DMS153 treated with DMSO at 0.1 percent for 48 hours (cell line): ENCODE measurements around the gene COG5.
"Not testable (repeated sequence)": the region's sequence is repeated elsewhere in the genome, so short reads cannot be mapped to it uniquely, and the experiment has no call there.

Source experiments
- DNase-seq: peaks from one replicate; lab custom pipeline; 2025; ENCODE audit not compliant: unreplicated experiment; lab: John Stamatoyannopoulos, UW

The COG5 gene

GRCh38 chr7:107234436-107234835 is 329.3 kb downstream of the COG5 start:
- DNase-seq = no peak

- no peak for DNase-seq
Observed at GRCh38 chr7:107233981-107234380, 329.7 kb downstream of the COG5 start.

- DNase-seq = no peak
Observed at GRCh38 chr7:107233174-107233573, 330.5 kb downstream of the COG5 start.

- DNase-seq = no peak
Observed at GRCh38 chr7:107232568-107233090, 331.1 kb downstream of the COG5 start.

- DNase-seq = no peak
Observed at GRCh38 chr7:107230334-107230733, 333.4 kb downstream of the COG5 start.

- no peak for DNase-seq
Observed at GRCh38 chr7:107228291-107228690, 335.4 kb downstream of the COG5 start.

GRCh38 chr7:107224374-107225223 is 339.1 kb downstream of the COG5 start:
- DNase-seq = no peak

GRCh38 chr7:107220806-107221205 is 342.9 kb downstream of the COG5 start:
- DNase-seq = not testable (repeated sequence)

- DNase-seq = no peak
Observed at GRCh38 chr7:107220356-107220755, 343.4 kb downstream of the COG5 start.

- no peak for DNase-seq
Observed at GRCh38 chr7:107219563-107220244, 344.0 kb downstream of the COG5 start.

- DNase-seq = no peak
Observed at GRCh38 chr7:107213945-107214344, 349.8 kb downstream of the COG5 start.

GRCh38 chr7:107213193-107213788 is 350.4 kb downstream of the COG5 start:
- DNase-seq = no peak

GRCh38 chr7:107212725-107213124 is 351.0 kb downstream of the COG5 start:
- DNase-seq = no peak

- no peak for DNase-seq
Observed at GRCh38 chr7:107210400-107210799, 353.3 kb downstream of the COG5 start.

GRCh38 chr7:107209565-107209964 is 354.2 kb downstream of the COG5 start:
- DNase-seq = no peak

GRCh38 chr7:107208563-107208962 is 355.2 kb downstream of the COG5 start:
- no peak for DNase-seq

- DNase-seq = no peak
Observed at GRCh38 chr7:107208024-107208521, 355.6 kb downstream of the COG5 start.

GRCh38 chr7:107207459-107207858 is 356.3 kb downstream of the COG5 start:
- DNase-seq = no peak

- DNase-seq = no peak
Observed at GRCh38 chr7:107206706-107207105, 357.0 kb downstream of the COG5 start.

GRCh38 chr7:107206136-107206535 is 357.6 kb downstream of the COG5 start:
- no peak for DNase-seq

GRCh38 chr7:107203607-107204006 is 360.1 kb downstream of the COG5 start:
- no peak for DNase-seq
